Colon (tissue), 2 donors: ENCODE data around the gene AGBL1.

Source experiments
- FAIRE-seq: peaks from 2 replicates; lab custom pipeline; 2012; peaks lifted over from hg19 to GRCh38; lab: Jason Lieb, UNC
- donor health status: control.
- donor health status: control.

Gene AGBL1

DNA sequence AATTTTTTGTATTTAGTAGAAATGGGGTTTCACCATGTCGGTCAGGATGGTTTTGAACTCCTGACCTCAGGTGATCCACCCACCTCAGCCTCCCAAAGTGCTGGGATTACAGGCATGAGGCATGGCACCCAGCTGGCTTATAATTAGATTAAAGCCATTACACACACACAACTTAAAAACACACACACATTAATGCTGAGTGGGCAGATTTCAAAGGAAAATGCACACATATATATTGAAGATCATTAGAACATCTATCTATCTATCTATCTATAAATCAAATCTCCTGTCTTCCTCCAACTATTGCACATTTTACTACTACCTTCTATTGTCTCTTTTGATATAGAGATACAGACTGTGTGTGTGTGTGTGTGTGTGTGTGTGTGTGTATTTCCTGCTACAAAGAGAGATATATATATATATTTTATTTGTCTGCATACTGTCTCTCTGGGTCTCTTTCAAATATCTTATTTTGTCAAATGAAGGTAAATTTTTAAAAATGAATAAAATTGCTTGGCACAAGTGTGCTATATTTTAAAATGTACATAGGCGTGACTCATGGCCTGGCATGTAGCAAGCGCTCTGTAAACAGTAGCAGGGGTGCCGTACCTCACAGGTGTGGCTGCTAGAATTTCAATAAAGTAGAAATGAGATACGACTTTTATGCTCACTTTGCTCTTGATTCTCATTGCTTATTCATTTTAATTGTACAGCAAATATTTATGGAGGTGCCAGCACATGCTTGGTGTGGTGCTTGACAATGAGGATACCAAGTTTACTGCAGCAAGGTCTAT, 655.8 kb downstream of the AGBL1 start:
- FAIRE-seq = no peak

DNA sequence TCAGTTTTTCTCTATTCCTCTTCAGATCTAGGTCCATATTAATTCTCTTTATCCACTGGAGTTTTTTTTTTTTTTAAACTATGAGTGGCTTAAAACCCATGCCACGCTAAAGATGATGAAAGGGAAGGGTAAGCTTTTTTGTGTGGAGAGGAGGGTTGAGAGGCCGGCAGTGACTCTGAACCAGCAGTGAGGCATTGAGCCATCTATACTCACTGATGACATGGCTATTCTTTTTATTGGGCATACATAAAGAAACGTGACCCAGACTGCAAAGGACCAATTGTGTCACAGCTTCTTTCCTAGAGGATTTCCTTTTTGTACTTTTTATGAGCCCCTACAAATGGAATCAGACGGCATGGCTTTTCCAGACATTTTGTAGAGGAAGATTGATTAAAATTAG, 662.2 kb downstream of the AGBL1 start:
- FAIRE-seq = no peak

DNA sequence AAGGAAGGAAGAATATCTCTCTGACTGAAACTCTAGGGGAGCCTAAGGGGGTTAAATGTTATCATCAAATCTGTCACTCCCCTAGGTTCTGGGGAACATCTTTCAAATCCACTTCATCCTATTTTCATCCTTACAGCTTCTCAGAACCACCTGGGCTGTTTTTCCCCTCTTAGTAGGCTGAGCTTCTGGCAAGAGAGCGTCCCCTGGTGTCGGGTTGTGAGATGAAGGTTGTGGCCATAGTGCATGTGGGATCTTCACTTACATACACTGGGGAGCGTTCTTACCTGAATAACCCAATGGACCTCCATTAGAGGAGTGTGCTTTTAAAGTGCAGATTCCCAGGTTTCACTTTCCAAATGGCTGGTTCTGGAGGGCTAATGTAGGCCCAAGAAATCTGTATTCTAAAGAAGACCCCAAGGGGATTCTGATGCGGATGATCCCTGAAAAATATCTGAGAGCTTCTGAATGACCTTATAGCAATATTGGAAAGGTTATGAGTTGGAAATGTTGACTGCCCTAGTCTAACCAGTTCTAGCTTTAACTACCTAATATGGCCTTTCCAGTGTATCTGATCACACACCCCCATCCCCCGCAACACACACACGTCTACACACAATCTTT, 663.7 kb downstream of the AGBL1 start:
- FAIRE-seq = no peak

- no peak for FAIRE-seq
Measured at GRCh38 chr15:86744198-86744780, 664.6 kb downstream of the AGBL1 start.

DNA sequence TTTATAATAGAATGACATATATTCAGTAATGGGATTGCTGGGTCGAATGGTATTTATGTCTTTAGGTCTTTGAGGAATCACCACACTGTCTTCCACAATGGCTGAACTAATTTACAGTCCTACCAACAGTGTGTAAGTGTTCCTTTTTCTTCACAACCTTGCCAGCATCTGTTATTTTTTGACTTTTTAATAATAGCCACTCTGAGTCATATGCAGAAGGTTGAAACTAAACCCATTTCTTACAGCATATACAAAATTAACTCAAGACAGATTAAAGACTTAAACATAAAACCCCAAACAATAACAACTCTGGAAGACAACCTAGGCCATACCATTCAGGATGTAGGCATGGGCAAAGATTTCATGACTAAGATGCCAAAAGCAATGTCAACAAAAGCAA, 671.4 kb downstream of the AGBL1 start:
- no peak for FAIRE-seq

DNA sequence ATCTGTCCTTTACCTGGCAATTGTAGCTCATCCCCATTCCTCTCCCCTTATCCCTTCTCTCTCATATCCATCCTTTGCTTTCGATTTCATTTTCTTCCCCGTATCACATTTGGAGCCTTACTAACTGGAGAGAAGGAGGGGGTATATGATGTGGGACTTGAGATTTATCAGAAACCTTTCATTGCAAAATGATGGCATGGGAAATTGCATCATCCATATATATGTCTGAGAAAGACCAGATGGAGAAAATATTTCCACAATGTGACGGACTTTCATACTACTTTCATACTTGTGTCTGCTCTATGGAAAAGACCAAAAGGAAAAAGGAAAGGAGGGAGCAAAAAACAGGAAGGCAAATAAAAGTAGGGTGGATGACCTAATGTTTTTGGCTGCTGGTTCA, 675.2 kb downstream of the AGBL1 start:
- FAIRE-seq = no peak

DNA sequence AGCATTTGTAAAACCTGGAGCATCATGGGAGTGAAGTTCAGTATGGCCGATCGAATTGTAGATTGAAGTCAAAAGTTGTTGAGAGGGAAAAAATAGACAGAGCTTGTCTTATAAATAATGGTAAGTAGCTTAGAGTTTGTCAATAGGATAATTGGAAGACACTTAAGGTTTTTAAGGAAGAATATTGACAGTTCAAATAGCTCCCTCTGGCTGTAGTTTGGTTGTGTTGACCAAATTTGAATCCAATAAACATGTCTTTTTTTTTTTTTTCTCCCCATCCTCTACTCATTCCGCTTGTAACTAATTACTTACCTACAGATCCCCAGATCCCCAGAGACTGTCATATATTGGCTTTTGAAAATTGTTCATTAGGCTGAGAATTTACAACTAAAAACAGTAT, 677.0 kb downstream of the AGBL1 start:
- FAIRE-seq = no peak

DNA sequence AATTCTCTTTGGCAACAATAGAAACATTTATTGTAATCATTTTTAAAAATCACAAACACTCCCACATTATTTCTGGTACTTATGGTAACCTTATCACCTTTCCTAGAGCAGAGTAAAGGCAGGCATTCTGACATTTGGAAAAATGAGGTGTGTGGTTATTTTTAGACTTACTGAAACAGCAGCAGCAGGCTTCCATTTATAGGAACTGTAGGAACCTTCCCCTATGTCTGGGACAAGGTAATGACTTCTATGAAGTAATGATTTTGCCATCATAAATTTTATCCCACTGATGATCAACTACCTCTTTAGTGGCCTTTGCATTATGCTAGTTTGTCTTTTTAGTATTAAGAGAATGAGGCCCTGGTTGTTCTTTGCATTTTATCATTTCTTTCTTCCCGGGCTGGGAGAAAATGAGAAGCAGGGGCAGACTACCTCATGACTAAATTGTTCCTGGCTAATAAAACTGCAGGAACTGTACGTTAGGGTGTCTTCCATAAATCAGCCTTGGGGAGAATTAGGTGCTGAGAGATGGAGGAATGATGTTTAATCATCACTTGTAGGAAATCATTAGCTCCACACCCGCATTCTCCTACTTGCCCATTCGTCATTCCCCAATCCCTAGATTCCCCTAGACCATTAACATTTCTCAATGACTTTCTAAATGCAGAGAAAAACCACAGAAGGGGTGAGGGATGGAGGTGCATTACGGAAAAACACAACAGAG, 680.3 kb downstream of the AGBL1 start:
- no peak for FAIRE-seq

GRCh38 chr15:86762874-86763273, 683.2 kb downstream of the AGBL1 start:
- no peak for FAIRE-seq

GRCh38 chr15:86764021-86764420, 684.4 kb downstream of the AGBL1 start:
- no peak for FAIRE-seq

GRCh38 chr15:86765281-86765680, 685.6 kb downstream of the AGBL1 start:
- no peak for FAIRE-seq

DNA sequence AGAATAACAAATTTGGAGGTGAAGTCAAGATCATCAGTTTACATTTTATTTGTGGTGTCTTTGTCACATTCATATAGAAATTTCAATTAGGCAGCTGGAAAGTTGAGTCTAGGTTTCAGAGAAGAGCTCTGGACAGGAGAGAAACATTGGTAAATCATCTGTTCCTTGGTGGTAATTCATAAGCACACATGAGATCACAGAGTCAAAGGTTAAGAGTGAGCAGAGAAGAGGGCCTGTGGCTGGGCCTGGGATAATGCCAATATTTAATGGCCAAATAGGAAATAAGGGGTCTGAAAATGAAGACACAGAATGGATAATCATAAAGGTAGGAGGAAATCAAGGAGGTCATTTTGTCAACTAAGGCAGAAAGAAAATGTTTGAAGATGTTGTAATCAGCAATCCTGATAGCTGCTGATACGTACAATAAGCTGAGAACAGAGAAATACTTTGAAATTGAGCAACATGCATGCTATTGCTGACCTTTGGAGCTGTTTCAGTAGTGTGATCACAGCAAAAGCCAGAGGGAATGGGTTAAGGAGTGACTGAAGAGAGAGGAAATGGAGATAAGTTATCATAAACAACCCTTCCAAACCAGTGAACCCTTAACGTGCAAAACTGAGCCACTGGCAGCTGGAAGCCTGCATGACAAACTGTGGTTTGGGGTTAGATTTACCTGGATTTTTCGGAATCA, 692.8 kb downstream of the AGBL1 start:
- no peak for FAIRE-seq

- FAIRE-seq = no peak
Measured at GRCh38 chr15:86773736-86774135, 694.1 kb downstream of the AGBL1 start.

DNA sequence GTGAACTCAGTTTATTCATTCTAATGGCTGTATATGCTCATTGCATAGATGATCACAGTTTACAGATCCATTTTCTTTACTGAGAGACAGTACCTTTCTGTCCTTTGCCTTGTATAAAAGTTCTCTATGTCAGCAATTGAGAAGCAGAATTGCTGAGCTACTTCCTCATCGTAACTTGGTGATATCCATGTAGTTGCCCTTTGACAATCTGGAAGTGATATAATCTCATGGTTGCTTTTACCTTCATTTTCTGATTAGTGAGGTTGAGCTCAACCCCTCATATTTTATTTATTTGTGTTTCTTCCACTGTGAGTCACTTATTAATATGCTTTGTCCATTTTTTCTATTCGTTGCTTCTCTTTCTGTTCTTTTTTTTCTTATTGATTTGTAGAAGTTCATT, 696.5 kb downstream of the AGBL1 start:
- no peak for FAIRE-seq

GRCh38 chr15:86796521-86796920, 716.9 kb downstream of the AGBL1 start:
- no peak for FAIRE-seq

DNA sequence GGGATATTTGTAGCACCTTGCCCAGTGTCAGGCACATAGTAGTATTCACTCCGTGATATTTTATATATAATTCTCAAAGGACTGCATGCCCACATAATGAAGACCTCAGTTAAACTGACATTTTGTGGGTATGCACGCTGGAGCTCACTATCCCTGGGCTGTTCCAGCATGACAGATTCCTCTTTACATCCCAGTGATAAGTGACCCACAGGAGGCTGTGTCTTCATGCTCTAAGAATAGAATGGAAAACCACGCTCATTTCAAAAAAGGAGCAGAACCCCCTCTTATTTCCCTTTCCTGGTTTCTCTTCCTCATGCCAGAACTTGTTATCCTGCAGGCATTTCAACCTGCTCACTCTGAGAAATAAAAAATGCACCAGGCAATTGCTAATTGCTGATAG, 717.5 kb downstream of the AGBL1 start:
- no peak for FAIRE-seq

GRCh38 chr15:86799226-86799625, 719.6 kb downstream of the AGBL1 start:
- no peak for FAIRE-seq

DNA sequence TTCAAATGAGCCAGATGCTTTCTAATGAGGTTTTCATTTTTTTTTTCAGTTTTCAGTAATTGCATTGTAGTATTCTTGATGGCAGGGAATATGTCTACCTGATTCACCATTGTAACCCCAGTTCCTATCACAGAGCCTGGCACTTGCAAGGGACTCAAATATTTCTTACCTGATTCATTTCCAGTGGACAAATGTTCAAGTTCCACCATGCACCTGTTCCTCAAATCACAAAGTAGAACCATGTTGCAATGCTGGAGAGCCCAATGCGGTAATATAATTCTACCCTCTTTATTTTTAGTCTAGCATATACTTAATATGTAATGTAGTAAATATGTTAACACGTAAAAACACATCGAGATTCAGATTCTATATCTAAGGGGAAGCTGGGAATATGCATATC, 722.6 kb downstream of the AGBL1 start:
- no peak for FAIRE-seq

- FAIRE-seq = no peak
Measured at GRCh38 chr15:86804406-86804805, 724.7 kb downstream of the AGBL1 start.

DNA sequence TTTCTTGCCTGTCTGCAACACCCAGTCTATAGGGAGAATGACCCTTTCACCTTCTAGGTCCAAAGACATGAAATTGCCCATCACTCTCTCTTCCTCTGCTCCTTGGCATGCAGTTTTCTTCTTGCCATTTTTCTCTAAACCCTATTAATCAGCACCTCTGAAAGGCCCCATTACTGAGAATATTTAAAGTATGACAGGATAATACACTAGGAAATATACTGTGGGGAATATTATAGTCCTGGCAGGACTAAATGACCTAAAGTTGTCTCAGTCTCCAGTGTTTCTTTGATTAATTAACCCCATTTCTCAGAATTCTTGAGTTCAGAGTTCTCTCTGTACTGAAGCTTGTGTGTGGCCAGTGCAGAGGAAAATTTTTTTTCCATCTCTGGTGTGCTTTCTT, 730.7 kb downstream of the AGBL1 start:
- no peak for FAIRE-seq

DNA sequence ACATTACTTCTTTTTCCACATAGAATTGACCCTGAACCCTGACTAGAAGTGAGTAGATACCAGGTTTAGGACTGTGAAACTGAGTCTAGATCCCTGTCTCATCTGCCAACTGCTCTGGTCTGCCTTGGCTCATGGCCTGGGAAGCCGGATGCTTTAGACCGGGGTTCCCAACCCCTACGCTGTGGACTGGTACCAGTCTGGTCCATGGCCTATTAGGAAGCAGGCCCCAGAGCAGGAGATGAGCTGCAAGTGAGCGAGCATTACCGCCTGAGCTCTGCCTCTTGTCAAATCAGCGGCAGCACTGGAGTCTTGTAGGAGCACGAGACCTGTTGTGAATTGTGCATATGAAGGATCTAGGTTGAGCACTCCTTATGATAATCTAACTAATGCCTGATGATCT, 734.2 kb downstream of the AGBL1 start:
- no peak for FAIRE-seq

- no peak for FAIRE-seq
Measured at GRCh38 chr15:86829245-86829644, 749.6 kb downstream of the AGBL1 start.
